ENCODE measurements around the gene CCDC116. TPM values are rescaled to one million over a fixed set of nuclear protein-coding genes. Genes with fewer than 3 reads are reported as not detected.

CCDC116 gene
- total and polyA plus RNA-seq, 2 experiments from 2014 or later, result 0.57 to 0.94 TPM

DNA sequence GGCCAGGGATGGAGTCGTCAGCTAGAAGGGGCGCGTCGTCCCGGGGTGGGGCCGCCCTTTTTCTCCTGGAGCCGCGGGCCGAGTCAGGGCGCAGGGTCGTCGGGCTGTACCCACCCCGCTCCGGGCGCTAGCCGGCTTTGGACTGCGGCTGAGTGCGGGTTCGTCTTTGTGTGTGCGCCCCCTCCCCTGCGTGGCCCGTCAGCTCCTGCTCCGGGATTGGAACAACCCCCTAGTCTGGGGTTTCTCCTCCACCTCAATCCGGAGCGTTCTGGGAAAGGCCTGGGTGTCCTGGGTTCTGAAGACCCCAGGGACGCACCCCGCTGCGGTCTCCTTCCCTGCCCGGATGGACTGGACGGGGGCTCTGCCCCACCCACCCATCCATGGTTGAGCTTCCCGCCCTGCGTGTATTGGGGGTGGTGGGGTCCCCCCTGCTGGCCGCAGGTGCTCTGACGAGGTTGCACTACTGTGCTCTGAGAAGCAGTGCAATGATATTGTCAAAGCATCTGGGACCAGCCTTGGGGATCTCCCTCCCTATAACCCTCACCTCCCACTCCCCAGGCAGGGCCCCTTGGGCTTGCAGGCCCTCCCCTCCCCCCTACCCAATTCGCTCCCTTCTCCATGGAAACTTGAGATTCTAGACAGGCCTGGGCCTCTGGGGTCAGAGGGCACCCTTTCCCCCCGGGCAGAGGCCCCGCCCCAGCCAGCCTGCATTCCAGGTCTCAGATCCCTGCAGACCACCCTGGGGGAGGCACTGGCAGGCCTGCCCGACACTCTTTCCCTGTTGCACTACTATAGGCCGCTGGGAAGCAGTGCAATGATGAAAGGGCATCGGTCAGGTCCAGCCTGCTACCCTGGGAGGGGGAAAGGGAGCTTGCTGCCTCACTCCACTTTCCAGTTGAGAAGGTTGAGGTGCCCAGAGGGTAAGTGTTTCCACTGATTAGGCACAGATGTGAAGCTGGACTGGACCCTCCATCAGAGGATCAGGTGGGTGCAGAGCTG is 20.3 kb downstream of the CCDC116 start:
- TF ChIP-seq CTCF (IDR thresholded peaks at IDR 0.05; ENCODE audit: low read depth, low read length), result no peak
- Histone ChIP-seq H3K27ac (no peak overlapping the region), H3K9me3 (ENCODE audit: low read depth) (no peaks in the 10 kb centered on the region), H3K27me3 (no peaks in the 10 kb centered on the region), H3K4me1 (ENCODE audit: low read depth) (peaks cover 13% of the 10 kb centered on the region), H3K36me3 (no peaks in the 10 kb centered on the region), H3K4me3 (peak overlapping the region; percentile 32)
- no peak for DNase-seq (ENCODE audit: low read depth in 1 of 2, low spot score in 1 of 2)

DNA sequence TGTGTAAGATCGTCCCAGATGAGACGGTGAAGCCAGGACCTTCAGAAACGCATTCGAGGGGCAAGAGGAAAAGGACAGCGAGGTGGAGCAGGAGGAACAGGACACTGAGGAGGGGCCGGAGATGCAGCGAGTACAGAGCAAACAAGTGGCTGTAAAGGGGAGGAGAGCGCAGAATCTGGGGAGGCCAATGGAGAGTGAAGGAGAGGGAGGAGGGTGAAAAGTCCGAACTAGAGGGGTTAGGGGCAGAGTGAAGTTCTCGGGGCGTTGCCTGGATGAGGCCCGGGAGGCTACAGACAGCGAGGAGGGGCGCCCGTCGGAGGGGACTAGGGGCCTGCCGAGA is 24.4 kb downstream of the CCDC116 start:
- TF ChIP-seq CTCF (IDR thresholded peaks at IDR 0.05; ENCODE audit: low read depth, low read length), result no peak
- H3K9me3 ChIP-seq (ENCODE audit: low read depth), result no peaks in the 10 kb centered on the region
- H3K27ac ChIP-seq, result no peak overlapping the region
- DNase-seq (ENCODE audit: low read depth in 1 of 2, low spot score in 1 of 2), result no peak
- no peaks in the 10 kb centered on the region for H3K27me3 ChIP-seq
- peaks cover 4% of the 10 kb centered on the region for H3K4me1 ChIP-seq (ENCODE audit: low read depth)
- H3K36me3 ChIP-seq, result no peaks in the 10 kb centered on the region
- H3K4me3 ChIP-seq, result peak overlapping the region; percentile 35

DNA sequence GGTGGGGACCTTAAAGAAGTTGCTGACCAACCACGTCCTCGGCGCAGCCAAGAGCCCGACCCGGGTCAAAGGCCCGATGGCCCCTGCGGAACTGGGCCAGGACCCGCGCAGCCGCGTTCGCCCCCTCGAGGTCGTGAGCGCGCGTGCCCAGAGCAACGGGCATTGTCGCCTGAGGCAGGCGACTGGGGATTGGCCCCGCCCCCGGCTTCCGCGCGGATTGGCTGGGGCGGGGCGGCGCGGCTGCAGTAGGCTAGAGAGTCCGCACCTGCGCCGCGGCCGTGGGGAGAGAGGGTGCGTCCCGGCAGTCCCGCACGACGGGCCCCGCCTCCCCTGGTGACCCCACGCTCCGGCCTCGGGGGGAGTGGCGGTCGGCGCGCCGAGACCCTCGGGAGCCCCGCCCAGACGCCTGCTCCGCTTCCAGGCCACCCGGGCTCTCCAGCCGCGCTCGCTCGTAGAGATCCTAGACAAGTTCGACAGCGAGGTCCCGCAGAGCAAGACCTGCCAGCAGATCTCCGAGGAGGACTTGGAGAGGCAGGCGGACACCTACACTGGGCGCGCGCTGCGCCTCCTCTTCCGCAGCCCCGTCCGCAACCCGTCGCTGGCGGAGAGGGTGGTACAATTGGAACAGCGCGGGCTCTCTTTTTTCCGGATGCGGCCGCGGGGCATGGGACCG is 24.9 kb downstream of the CCDC116 start:
- TF ChIP-seq CTCF (IDR thresholded peaks at IDR 0.05; ENCODE audit: low read depth, low read length), result no peak
- H3K4me1 ChIP-seq (ENCODE audit: low read depth), result peaks cover 3% of the 10 kb centered on the region
- H3K4me3 ChIP-seq, result peak overlapping the region; percentile 35
- no peak overlapping the region for H3K27ac ChIP-seq
- peak; percentile 15 to 88 for DNase-seq (ENCODE audit: low read depth in 1 of 2, low spot score in 1 of 2)
- H3K27me3 ChIP-seq, result no peaks in the 10 kb centered on the region
- H3K36me3 ChIP-seq, result no peaks in the 10 kb centered on the region
- no peaks in the 10 kb centered on the region for H3K9me3 ChIP-seq (ENCODE audit: low read depth)

DNA sequence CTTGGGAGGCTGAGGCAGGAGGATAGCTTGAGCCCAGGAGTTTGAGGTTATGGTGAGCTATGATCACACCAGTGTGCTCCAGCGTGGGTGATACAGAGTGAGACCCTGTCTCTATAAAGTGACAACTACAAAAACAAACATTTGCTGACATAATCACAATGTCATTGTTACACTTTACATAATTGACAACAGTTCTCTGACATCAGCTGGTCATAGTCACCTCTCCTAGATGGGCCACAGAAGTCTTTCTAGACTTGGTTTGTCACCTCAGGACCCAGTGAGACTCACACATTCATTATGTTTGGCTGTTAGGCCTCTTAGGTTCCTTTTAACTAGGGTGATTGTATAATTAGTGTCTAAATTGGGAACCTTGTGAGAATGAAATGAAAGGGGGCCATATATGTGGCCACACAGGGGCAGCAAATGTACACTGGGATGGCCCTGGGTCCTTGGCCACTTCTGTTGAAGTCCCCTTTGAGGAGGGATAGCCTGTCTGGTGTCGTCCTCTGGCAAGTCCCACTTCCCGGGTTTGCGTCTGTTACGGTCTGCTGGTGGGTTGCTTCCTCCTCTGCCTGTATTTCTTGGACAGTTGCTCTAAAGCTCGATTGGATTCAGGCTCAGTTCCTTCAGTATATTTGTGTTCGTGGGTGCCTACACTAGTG is 27.4 kb downstream of the CCDC116 start:
- Histone ChIP-seq H3K4me1 (ENCODE audit: low read depth) (no peaks in the 10 kb centered on the region), H3K36me3 (no peaks in the 10 kb centered on the region), H3K27me3 (no peaks in the 10 kb centered on the region), H3K27ac (no peak overlapping the region), H3K9me3 (ENCODE audit: low read depth) (no peaks in the 10 kb centered on the region), H3K4me3 (no peak overlapping the region)
- no peak for DNase-seq (ENCODE audit: low read depth in 1 of 2, low spot score in 1 of 2)
- TF ChIP-seq CTCF (IDR thresholded peaks at IDR 0.05; ENCODE audit: low read depth, low read length), result no peak

DNA sequence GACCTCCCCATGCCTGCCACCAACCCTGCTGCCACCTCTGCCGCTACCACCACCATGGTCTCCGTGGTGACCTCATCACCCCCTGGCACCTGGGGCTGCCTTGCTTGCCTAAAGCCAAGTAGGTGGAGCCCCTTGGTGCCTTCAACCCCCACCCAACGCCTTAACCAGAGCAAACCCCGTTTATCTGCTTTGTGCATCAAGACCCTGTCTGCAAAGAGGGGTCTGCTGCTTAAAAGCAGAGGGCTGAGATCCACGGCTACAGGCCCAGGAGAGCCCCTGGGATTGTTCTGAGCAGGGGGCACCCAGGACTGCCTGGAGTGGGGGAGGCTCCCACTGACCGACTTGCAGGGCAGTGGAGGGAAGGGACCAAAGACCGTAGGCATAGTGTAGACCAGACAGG is 28.3 kb downstream of the CCDC116 start:
- no peak for TF ChIP-seq CTCF (IDR thresholded peaks at IDR 0.05; ENCODE audit: low read depth, low read length)
- DNase-seq (ENCODE audit: low read depth in 1 of 2, low spot score in 1 of 2), result no peak
- Histone ChIP-seq H3K9me3 (ENCODE audit: low read depth) (no peaks in the 10 kb centered on the region), H3K27ac (no peak overlapping the region), H3K36me3 (no peaks in the 10 kb centered on the region), H3K4me1 (ENCODE audit: low read depth) (no peaks in the 10 kb centered on the region), H3K4me3 (no peak overlapping the region), H3K27me3 (no peaks in the 10 kb centered on the region)

Measured in cardiac muscle cell (in vitro differentiated cells and primary cell).